SU-DHL-6 (cell line): ENCODE data around the gene SMARCC2.

Experiments used
- EZH2phosphoT487 ChIP-seq: fragments of 200-600 bp; sonication (generic), shearing (Covaris generic); conservative IDR thresholded peaks from 2 replicates; pipeline ENCODE4 v1.6.1; 2018; ENCODE audit warnings: mild to moderate bottlenecking, antibody characterized with exemption, low read length, moderate library complexity, mixed read lengths
- TF ChIP-seq, protein P1 (sequence below): fragments of 200-600 bp; sonication (generic); IDR thresholded peaks from one replicate; pipeline ENCODE4 v1.5.1; 2017; ENCODE audit warnings: antibody characterized with exemption, mild to moderate bottlenecking, low read length, moderate library complexity; ENCODE audit not compliant: insufficient read depth, poor library complexity, severe bottlenecking

- TF ChIP-seq, protein P1, sequence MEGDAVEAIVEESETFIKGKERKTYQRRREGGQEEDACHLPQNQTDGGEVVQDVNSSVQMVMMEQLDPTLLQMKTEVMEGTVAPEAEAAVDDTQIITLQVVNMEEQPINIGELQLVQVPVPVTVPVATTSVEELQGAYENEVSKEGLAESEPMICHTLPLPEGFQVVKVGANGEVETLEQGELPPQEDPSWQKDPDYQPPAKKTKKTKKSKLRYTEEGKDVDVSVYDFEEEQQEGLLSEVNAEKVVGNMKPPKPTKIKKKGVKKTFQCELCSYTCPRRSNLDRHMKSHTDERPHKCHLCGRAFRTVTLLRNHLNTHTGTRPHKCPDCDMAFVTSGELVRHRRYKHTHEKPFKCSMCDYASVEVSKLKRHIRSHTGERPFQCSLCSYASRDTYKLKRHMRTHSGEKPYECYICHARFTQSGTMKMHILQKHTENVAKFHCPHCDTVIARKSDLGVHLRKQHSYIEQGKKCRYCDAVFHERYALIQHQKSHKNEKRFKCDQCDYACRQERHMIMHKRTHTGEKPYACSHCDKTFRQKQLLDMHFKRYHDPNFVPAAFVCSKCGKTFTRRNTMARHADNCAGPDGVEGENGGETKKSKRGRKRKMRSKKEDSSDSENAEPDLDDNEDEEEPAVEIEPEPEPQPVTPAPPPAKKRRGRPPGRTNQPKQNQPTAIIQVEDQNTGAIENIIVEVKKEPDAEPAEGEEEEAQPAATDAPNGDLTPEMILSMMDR, result no peak
- TF ChIP-seq EZH2phosphoT487, result no peak
Measured at GRCh38 chr12:56143870-56144269, 45.4 kb downstream of the SMARCC2 start.
